HG03575 (cell line): ENCODE data around the gene SPINK5.

Experiments used
- ATAC-seq: cut with Tn5 transposase; IDR thresholded peaks from one replicate; pipeline ENCODE4 v1.9.1; 2021; ENCODE audit not compliant: unreplicated experiment, insufficient number of reproducible peaks, low FRiP score; ENCODE audit errors: extremely low read depth

The SPINK5 gene

GRCh38 chr5:148090773-148091250, 27.0 kb downstream of the SPINK5 start:
- no peak for ATAC-seq

GRCh38 chr5:148091991-148092964, 28.5 kb downstream of the SPINK5 start:
- no peak for ATAC-seq

- ATAC-seq, result no peak
Observed at GRCh38 chr5:148094336-148094735, 30.6 kb downstream of the SPINK5 start.

GRCh38 chr5:148104226-148104625, 40.4 kb downstream of the SPINK5 start:
- no peak for ATAC-seq

- no peak for ATAC-seq
Observed at GRCh38 chr5:148107608-148108007, 43.8 kb downstream of the SPINK5 start.

- ATAC-seq, result no peak
Observed at GRCh38 chr5:148113243-148113642, 49.5 kb downstream of the SPINK5 start.

- no peak for ATAC-seq
Observed at GRCh38 chr5:148120317-148120716, 56.5 kb downstream of the SPINK5 start.

- ATAC-seq, result no peak
Observed at GRCh38 chr5:148125641-148126040, 61.9 kb downstream of the SPINK5 start.

- ATAC-seq, result no peak
Observed at GRCh38 chr5:148135091-148136048, 71.6 kb downstream of the SPINK5 start.

- no peak for ATAC-seq
Observed at GRCh38 chr5:148140846-148141245, 77.1 kb downstream of the SPINK5 start.

- no peak for ATAC-seq
Observed at GRCh38 chr5:148141645-148142044, 77.9 kb downstream of the SPINK5 start.

- ATAC-seq, result no peak
Observed at GRCh38 chr5:148145916-148146315, 82.1 kb downstream of the SPINK5 start.

GRCh38 chr5:148146487-148146886, 82.7 kb downstream of the SPINK5 start:
- ATAC-seq, result no peak

GRCh38 chr5:148147415-148147814, 83.6 kb downstream of the SPINK5 start:
- ATAC-seq, result no peak

GRCh38 chr5:148151872-148152271, 88.1 kb downstream of the SPINK5 start:
- ATAC-seq, result no peak

- no peak for ATAC-seq
Observed at GRCh38 chr5:148152781-148153180, 89.0 kb downstream of the SPINK5 start.

- no peak for ATAC-seq
Observed at GRCh38 chr5:148156609-148157008, 92.8 kb downstream of the SPINK5 start.

GRCh38 chr5:148162038-148162437, 98.3 kb downstream of the SPINK5 start:
- ATAC-seq, result no peak

GRCh38 chr5:148163345-148163744, 99.6 kb downstream of the SPINK5 start:
- no peak for ATAC-seq
